Tibial nerve (tissue), 4 donors: ENCODE results near the gene SMC2. TPM values are rescaled to one million over a fixed set of nuclear protein-coding genes. Genes with fewer than 3 reads are reported as not detected.

Source experiments
- DNase-seq, 2 donors: peaks; one replicate each; pipeline ENCODE4 v3.0.0-alpha.2; 2019; ENCODE audit warnings: low spot score in 2 of 2
- H3K27ac ChIP-seq, 4 donors: fragments of 200-600 bp; sonication (generic) in 3 of 4; one replicate each; pipeline ENCODE4 v1.5.1; 2017 to 2019; ENCODE audit warnings: mild to moderate bottlenecking in 1 of 4
- H3K27me3 ChIP-seq, 2 donors: fragments of 200-600 bp; sonication (generic) in 1 of 2; one replicate each; pipeline versions ENCODE4 v1.5.1 to v1.6.0; 2017 to 2019
- H3K36me3 ChIP-seq, 3 donors: fragments of 200-600 bp; sonication (generic); one replicate each; pipeline ENCODE4 v1.5.1; 2018 to 2019
- H3K4me1 ChIP-seq, 4 donors: fragments of 200-600 bp; sonication (generic) in 3 of 4; one replicate each; pipeline ENCODE4 v1.5.1; 2017 to 2019
- H3K4me3 ChIP-seq, 4 donors: fragments of 200-600 bp; sonication (generic) in 3 of 4; one replicate each; pipeline ENCODE4 v1.5.1; 2017 to 2019; ENCODE audit warnings: mild to moderate bottlenecking in 1 of 4, moderate library complexity in 1 of 4
- H3K9me3 ChIP-seq, 4 donors: fragments of 200-600 bp; sonication (generic) in 3 of 4; one replicate each; pipeline ENCODE4 v1.5.1; 2017 to 2019
- EP300 ChIP-seq, 2 donors: sonication (generic); formaldehyde crosslinking; IDR thresholded peaks; one replicate each; pipeline ENCODE4 v1.6.1; 2017; ENCODE audit warnings: antibody characterized with exemption in 2 of 2, mild to moderate bottlenecking in 1 of 2
- POLR2A ChIP-seq, 2 donors: fragments of 450-650 bp; IDR thresholded peaks; one replicate each; pipeline ENCODE4 v1.6.1; 2017; ENCODE audit warnings: antibody characterized with exemption in 2 of 2, mild to moderate bottlenecking in 2 of 2, moderate library complexity in 2 of 2
- WGBS, 2 donors: methylation state at CpG; one replicate each; pipeline ENCODE4 v1.1.5; 2018; 5-methylcytosine and 5-hydroxymethylcytosine counted together
- total RNA-seq, 4 donors: library from RNA; depleted of rRNA; stranded (reverse); fragments of >200 nt; gene quantifications; one replicate each; pipeline ENCODE4 v1.1.0, GENCODE V29; 2016
- TF ChIP-seq, protein P1 (sequence below), 5 experiments: fragments of 200-600 bp in 3 of 5; fragments of 450-650 bp in 2 of 5; sonication (generic) in 3 of 5; IDR thresholded peaks; one replicate each; pipeline ENCODE4 v1.5.1; 2016 to 2019; ENCODE audit warnings: antibody characterized with exemption in 5 of 5, mild to moderate bottlenecking in 3 of 5, moderate library complexity in 2 of 5

The SMC2 gene
- total RNA-seq, 4 donors from 2014 or later = 4.7 to 13.5 (median 7.3) TPM

DNA sequence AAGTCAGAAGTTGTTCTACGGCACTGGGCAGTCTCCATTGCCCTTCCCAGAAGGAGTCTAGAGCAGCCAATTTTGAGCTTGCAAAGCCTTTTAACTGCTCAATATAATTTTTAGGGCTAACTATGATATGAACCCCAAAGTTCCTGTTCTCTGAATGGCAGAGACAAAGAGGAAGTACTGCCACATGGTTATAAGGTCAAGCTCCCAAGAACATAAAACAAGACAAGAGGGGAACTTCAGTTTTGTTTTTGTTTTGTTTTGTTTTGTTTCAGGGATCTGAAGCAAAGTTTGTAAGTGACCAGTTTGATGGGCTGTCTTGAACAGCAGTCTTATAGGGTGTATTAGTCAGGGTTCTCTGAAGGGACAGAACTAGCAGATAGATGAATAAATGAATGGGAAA lies 11.9 kb upstream of the SMC2 start:
- Histone ChIP-seq H3K36me3 (no peaks in the 10 kb centered on the region), H3K9me3 (peaks cover 0 to 5% (median 0%) of the 10 kb centered on the region in 4 donors), H3K27ac (no peak overlapping the region), H3K27me3 (no peaks in the 10 kb centered on the region), H3K4me1 (no peaks in the 10 kb centered on the region), H3K4me3 (no peak overlapping the region)
- 82 to 93% methylated on average over 1 of the region's 1 CpG for WGBS, 2 donors
- no peak for TF ChIP-seq POLR2A (IDR thresholded peaks at IDR 0.05)
- DNase-seq = no peak

DNA sequence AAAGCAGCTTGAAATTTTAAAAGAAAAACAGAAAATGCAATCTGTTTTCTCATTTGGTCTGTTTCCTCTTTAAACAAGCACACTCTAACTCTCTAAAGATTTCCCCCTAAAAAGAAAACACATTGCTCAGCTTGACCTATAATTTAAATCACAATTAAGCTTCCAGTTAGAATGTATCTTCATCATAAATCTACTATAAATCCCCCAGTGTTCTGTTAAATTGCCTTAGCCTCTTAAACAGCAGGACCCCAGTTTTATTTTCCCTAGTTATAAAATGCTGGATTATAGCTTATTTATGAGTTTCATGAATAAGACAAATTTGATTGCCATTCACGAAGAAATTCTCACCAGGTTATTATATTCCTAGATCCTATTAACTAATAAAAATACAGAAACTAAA lies 8.6 kb upstream of the SMC2 start:
- Histone ChIP-seq H3K4me3 (no peak overlapping the region), H3K9me3 (peaks cover 0 to 5% (median 0%) of the 10 kb centered on the region in 4 donors), H3K27ac (no peak overlapping the region), H3K4me1 (no peaks in the 10 kb centered on the region), H3K27me3 (no peaks in the 10 kb centered on the region), H3K36me3 (no peaks in the 10 kb centered on the region)
- DNase-seq = no peak
- TF ChIP-seq EP300 (IDR thresholded peaks at IDR 0.05) (no peak), POLR2A (IDR thresholded peaks at IDR 0.05) (no peak)
- TF ChIP-seq, protein P1, sequence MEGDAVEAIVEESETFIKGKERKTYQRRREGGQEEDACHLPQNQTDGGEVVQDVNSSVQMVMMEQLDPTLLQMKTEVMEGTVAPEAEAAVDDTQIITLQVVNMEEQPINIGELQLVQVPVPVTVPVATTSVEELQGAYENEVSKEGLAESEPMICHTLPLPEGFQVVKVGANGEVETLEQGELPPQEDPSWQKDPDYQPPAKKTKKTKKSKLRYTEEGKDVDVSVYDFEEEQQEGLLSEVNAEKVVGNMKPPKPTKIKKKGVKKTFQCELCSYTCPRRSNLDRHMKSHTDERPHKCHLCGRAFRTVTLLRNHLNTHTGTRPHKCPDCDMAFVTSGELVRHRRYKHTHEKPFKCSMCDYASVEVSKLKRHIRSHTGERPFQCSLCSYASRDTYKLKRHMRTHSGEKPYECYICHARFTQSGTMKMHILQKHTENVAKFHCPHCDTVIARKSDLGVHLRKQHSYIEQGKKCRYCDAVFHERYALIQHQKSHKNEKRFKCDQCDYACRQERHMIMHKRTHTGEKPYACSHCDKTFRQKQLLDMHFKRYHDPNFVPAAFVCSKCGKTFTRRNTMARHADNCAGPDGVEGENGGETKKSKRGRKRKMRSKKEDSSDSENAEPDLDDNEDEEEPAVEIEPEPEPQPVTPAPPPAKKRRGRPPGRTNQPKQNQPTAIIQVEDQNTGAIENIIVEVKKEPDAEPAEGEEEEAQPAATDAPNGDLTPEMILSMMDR (IDR thresholded peaks at IDR 0.05) = no peak
- WGBS, 2 donors = 47 to 53% methylated on average over 1 of the region's 1 CpG

DNA sequence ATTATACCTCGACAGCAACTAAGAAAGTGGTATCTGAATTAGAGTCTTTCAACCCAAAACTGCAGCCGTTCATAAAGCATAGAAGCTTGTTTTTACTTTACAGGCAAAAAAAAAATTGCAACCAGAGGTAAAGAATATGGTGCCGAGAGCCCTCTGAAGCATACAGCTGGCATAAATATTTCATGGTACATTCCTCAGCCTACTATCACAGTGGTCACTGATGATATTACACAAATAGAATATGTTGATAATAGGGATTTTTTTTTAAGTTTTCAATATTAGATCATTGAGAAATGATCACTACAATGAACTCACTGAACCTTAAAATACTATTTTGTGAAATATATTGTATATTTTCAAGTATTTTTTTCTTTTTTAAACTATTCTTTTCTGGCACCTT lies 6.2 kb upstream of the SMC2 start:
- no peak for DNase-seq
- H3K27ac ChIP-seq = no peak overlapping the region
- H3K36me3 ChIP-seq = no peaks in the 10 kb centered on the region
- 86 to 92% methylated on average over 3 of the region's 3 CpGs for WGBS, 2 donors
- peaks cover 0 to 17% (median 3%) of the 10 kb centered on the region in 4 donors for H3K4me1 ChIP-seq
- no peaks in the 10 kb centered on the region for H3K9me3 ChIP-seq
- H3K4me3 ChIP-seq = no peak overlapping the region
- H3K27me3 ChIP-seq = no peaks in the 10 kb centered on the region
- TF ChIP-seq POLR2A (IDR thresholded peaks at IDR 0.05) = no peak
- TF ChIP-seq, protein P1 (IDR thresholded peaks at IDR 0.05) = no peak
- TF ChIP-seq EP300 (IDR thresholded peaks at IDR 0.05) = no peak

DNA sequence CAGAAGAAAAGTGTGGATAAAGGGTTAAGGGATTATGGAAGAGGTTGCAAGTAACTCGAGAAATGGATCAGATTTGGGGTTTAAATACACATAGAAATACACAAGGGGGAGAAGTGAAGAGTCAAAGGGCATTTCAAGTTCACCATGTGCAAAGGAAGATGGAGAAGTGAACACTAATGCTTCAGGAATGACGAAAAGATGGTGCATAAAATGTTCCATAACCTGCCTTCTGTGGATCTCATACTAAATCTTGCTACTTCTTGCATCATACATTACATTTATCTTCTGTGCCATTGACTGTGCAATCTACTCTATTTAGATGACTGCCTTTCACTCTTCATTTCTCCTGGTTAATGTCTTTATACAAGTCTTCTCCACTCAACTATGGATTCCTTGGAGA lies 5.7 kb upstream of the SMC2 start:
- Histone ChIP-seq H3K27me3 (no peaks in the 10 kb centered on the region), H3K4me1 (peaks cover 0 to 22% (median 4%) of the 10 kb centered on the region in 4 donors)

DNA sequence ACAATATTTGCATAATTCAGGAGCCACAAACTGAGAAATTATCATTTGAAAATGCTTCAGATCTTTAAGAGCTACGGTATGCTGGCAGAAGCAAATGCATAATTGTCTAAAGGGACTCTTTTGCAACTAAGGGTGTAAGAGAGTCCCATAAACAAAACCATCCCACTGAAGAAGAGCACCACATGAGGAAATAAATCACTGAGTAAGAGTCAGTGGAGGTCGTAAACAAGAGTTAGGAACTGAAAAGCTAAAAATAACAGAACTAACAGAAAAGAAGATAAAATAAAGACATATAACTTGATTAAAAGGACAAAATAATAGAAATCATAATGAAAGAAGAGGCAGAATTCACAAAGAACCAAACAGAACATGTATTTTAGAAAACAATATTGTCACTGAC lies 3.5 kb upstream of the SMC2 start:
- no peaks in the 10 kb centered on the region for H3K9me3 ChIP-seq
- H3K4me1 ChIP-seq = peaks cover 0 to 32% (median 10%) of the 10 kb centered on the region in 4 donors
- no peak overlapping the region for H3K27ac ChIP-seq
- H3K4me3 ChIP-seq = no peak overlapping the region
- TF ChIP-seq EP300 (IDR thresholded peaks at IDR 0.05) = no peak
- TF ChIP-seq, protein P1 (IDR thresholded peaks at IDR 0.05) = no peak
- no peak for TF ChIP-seq POLR2A (IDR thresholded peaks at IDR 0.05)
- H3K36me3 ChIP-seq = no peaks in the 10 kb centered on the region
- WGBS, 2 donors = 54 to 56% methylated on average over 2 of the region's 2 CpGs
- H3K27me3 ChIP-seq = no peaks in the 10 kb centered on the region
- no peak for DNase-seq

More for the DNA sequence above, 5.7 kb upstream of the SMC2 start:
- Histone ChIP-seq H3K9me3 (no peaks in the 10 kb centered on the region), H3K27ac (no peak overlapping the region), H3K4me3 (no peak overlapping the region), H3K36me3 (no peaks in the 10 kb centered on the region)
- no peak for DNase-seq
- TF ChIP-seq POLR2A (IDR thresholded peaks at IDR 0.05) (no peak), EP300 (IDR thresholded peaks at IDR 0.05) (no peak)
- TF ChIP-seq, protein P1 (IDR thresholded peaks at IDR 0.05) = no peak
- WGBS, 2 donors = 70 to 75% methylated on average over 2 of the region's 2 CpGs

DNA sequence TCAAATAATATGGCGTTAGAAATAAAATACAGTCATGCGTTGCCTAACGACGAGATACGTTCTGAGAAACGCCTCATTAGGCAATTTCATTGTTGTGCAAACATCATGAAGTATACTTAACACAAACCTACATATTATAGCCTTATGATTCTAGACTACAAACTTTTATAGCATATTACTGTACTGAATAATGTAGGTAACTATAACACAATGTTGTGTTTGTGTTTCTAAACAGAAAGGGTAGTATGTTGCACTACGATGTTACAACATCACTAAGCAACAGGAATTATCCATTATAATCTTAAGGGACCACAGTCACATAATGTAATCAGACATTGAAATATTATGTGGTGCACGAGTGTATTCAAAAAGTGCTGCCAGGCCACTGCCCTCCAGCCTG lies 3.0 kb upstream of the SMC2 start:
- no peak for DNase-seq
- WGBS, 2 donors = 70 to 74% methylated on average over 8 of the region's 8 CpGs
- H3K4me3 ChIP-seq = no peak overlapping the region
- no peak overlapping the region for H3K27ac ChIP-seq
- H3K36me3 ChIP-seq = no peaks in the 10 kb centered on the region
- H3K9me3 ChIP-seq = no peaks in the 10 kb centered on the region
- no peaks in the 10 kb centered on the region for H3K27me3 ChIP-seq
- TF ChIP-seq POLR2A (IDR thresholded peaks at IDR 0.05) = no peak
- no peak for TF ChIP-seq EP300 (IDR thresholded peaks at IDR 0.05)
- TF ChIP-seq, protein P1 (IDR thresholded peaks at IDR 0.05) = no peak
- peaks cover 0 to 32% (median 10%) of the 10 kb centered on the region in 4 donors for H3K4me1 ChIP-seq
